Activated CD4-positive, alpha-beta T cell treated with anti-CD3 and anti-CD28 coated beads, Interleukin-2, amount 10 ng/mL, durations not matched to agents 24 days and 14 days (primary cell): ENCODE measurements around the gene NUP93. TPM values are rescaled to one million over a fixed set of nuclear protein-coding genes. Genes with fewer than 3 reads are reported as not detected.

Source experiments
- DNase-seq: peaks from one replicate; pipeline ENCODE4 v3.0.0; 2022
- H3K27ac Mint-ChIP-seq: one replicate; pipeline ENCODE4 v1.8.0; 2022; ENCODE audit warnings: mild to moderate bottlenecking, mixed read lengths
- H3K27me3 Mint-ChIP-seq: one replicate; pipeline ENCODE4 v1.8.0; 2022; ENCODE audit warnings: mixed read lengths
- H3K36me3 Mint-ChIP-seq: one replicate; pipeline ENCODE4 v1.8.0; 2022; ENCODE audit warnings: low read depth, mild to moderate bottlenecking, mixed read lengths
- H3K4me1 Mint-ChIP-seq: one replicate; pipeline ENCODE4 v1.8.0; 2021; ENCODE audit warnings: mixed read lengths
- H3K4me3 Mint-ChIP-seq: one replicate; pipeline ENCODE4 v1.8.0; 2022; ENCODE audit warnings: mild to moderate bottlenecking, moderate library complexity, mixed read lengths
- H3K9me3 Mint-ChIP-seq: one replicate; pipeline ENCODE4 v1.8.0; 2021; ENCODE audit warnings: mixed read lengths
- intact Hi-C: fragments of 100-400 bp; cut with micrococcal nuclease; formaldehyde crosslinking; loops from one replicate; pipeline ENCODE4 v1.15.1; 2023
- total RNA-seq: library from RNA; stranded (reverse); gene quantifications from 2 replicates; pipeline ENCODE4 v1.2.3, GENCODE V29; 2022

NUP93 gene
- total RNA-seq, 1 donor from 2014 or later: 168 TPM

DNA sequence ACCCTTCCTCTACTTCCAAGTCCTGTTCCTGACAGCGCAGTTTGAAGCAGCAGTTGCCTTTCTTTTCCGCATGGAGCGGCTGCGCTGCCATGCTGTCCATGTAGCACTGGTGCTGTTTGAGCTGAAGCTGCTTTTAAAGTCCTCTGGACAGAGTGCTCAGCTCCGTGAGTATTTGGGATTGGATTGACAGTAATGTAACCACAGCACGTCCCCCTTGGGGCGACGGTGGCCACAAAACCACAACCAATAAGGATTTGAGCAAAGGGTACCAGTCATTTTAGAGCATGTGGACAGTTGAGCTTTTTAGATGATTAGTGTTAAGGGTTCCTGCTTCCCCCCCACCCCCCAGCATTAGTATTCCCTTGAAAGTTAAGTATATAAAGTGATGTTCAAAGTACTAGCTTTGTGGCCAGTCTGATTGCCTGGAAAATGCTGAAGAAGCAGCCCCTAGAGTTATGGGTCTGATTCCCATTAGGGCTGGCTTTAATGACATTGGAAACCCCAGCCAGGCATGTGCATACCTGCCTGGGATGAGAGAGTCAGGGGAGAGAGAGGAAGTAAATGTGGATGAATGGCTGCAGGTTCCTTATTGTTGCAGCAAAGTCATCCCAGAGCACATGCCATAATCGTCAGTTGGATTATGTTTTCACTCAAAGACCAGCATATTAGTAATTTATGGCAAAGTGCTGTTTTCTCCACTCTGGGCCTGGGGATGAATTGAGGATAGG is 103.5 kb downstream of the NUP93 start:
- no peak for DNase-seq
- intact Hi-C loops: no loop called here
- Mint-ChIP-seq H3K4me1 (peaks cover 6% of the 10 kb centered on the region), H3K4me3 (no peak overlapping the region), H3K27me3 (no peaks in the 10 kb centered on the region), H3K27ac (peak overlapping the region; percentile 30), H3K9me3 (no peaks in the 10 kb centered on the region), H3K36me3 (peaks cover 62% of the 10 kb centered on the region)

DNA sequence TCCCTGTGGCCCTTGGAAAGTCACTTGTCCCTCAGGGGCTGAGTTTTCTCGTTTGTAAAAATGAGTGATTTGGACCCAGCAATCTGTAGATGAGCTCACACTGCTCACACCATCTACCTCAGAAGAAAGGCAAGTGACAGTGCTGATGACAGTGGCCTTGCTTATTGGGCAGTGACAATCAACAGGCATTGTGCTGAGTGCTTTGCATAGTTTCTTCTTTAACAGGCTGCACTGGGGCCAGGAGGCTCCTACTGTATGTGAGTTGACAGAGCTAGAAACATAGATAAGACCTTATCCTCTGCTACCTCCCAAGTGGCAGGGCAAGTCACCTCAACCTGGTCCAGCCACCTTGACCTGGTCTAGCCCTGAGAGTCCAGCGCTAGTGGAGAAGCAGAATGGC is 105.4 kb downstream of the NUP93 start:
- H3K9me3 Mint-ChIP-seq: no peaks in the 10 kb centered on the region
- intact Hi-C loops: no loop called here
- DNase-seq: no peak
- no peak overlapping the region for H3K4me3 Mint-ChIP-seq
- peaks cover 67% of the 10 kb centered on the region for H3K36me3 Mint-ChIP-seq
- H3K4me1 Mint-ChIP-seq: peaks cover 12% of the 10 kb centered on the region
- no peak overlapping the region for H3K27ac Mint-ChIP-seq
- no peaks in the 10 kb centered on the region for H3K27me3 Mint-ChIP-seq

- Mint-ChIP-seq H3K36me3 (peaks cover 69% of the 10 kb centered on the region), H3K9me3 (no peaks in the 10 kb centered on the region), H3K27me3 (no peaks in the 10 kb centered on the region), H3K27ac (no peak overlapping the region), H3K4me3 (no peak overlapping the region), H3K4me1 (peaks cover 12% of the 10 kb centered on the region)
- intact Hi-C loops: no loop called here
- DNase-seq: no peak
Observed at GRCh38 chr16:56836410-56837230, 106.7 kb downstream of the NUP93 start.

- intact Hi-C loops: no loop called here
- H3K27me3 Mint-ChIP-seq: no peaks in the 10 kb centered on the region
- DNase-seq: no peak
- no peaks in the 10 kb centered on the region for H3K9me3 Mint-ChIP-seq
- H3K36me3 Mint-ChIP-seq: peaks cover 65% of the 10 kb centered on the region
- no peak overlapping the region for H3K27ac Mint-ChIP-seq
- no peak overlapping the region for H3K4me3 Mint-ChIP-seq
- H3K4me1 Mint-ChIP-seq: peaks cover 6% of the 10 kb centered on the region
Observed at GRCh38 chr16:56838622-56839337, 108.9 kb downstream of the NUP93 start.

- no peak for DNase-seq
- intact Hi-C loops: no loop called here
- H3K4me1 Mint-ChIP-seq: peaks cover 6% of the 10 kb centered on the region
- H3K27ac Mint-ChIP-seq: no peak overlapping the region
- no peaks in the 10 kb centered on the region for H3K9me3 Mint-ChIP-seq
- H3K27me3 Mint-ChIP-seq: no peaks in the 10 kb centered on the region
- H3K36me3 Mint-ChIP-seq: peaks cover 65% of the 10 kb centered on the region
- H3K4me3 Mint-ChIP-seq: no peak overlapping the region
Observed at GRCh38 chr16:56841233-56841632, 111.3 kb downstream of the NUP93 start.

- no peak overlapping the region for H3K27ac Mint-ChIP-seq
- H3K36me3 Mint-ChIP-seq: peaks cover 61% of the 10 kb centered on the region
Observed at GRCh38 chr16:56841659-56842058, 111.7 kb downstream of the NUP93 start.

GRCh38 chr16:56842133-56842532 is 112.2 kb downstream of the NUP93 start:
- intact Hi-C loops: no loop called here
- DNase-seq: no peak
- Mint-ChIP-seq H3K4me3 (no peak overlapping the region), H3K27ac (no peak overlapping the region), H3K36me3 (peaks cover 61% of the 10 kb centered on the region), H3K27me3 (no peaks in the 10 kb centered on the region), H3K4me1 (peaks cover 9% of the 10 kb centered on the region), H3K9me3 (no peaks in the 10 kb centered on the region)

More at GRCh38 chr16:56841659-56842058, 111.7 kb downstream of the NUP93 start:
- intact Hi-C loops: no loop called here
- H3K4me3 Mint-ChIP-seq: no peak overlapping the region
- H3K9me3 Mint-ChIP-seq: no peaks in the 10 kb centered on the region
- DNase-seq: no peak
- H3K4me1 Mint-ChIP-seq: peaks cover 6% of the 10 kb centered on the region
- no peaks in the 10 kb centered on the region for H3K27me3 Mint-ChIP-seq

GRCh38 chr16:56844056-56844455 is 114.1 kb downstream of the NUP93 start:
- peaks cover 50% of the 10 kb centered on the region for H3K36me3 Mint-ChIP-seq
- H3K4me1 Mint-ChIP-seq: peaks cover 21% of the 10 kb centered on the region
- intact Hi-C loops: no loop called here
- H3K9me3 Mint-ChIP-seq: no peaks in the 10 kb centered on the region
- H3K4me3 Mint-ChIP-seq: no peak overlapping the region
- no peak overlapping the region for H3K27ac Mint-ChIP-seq
- no peaks in the 10 kb centered on the region for H3K27me3 Mint-ChIP-seq
- no peak for DNase-seq

GRCh38 chr16:56847173-56847910 is 117.4 kb downstream of the NUP93 start:
- no peaks in the 10 kb centered on the region for H3K27me3 Mint-ChIP-seq
- intact Hi-C loops: no loop called here
- H3K4me3 Mint-ChIP-seq: peak overlapping the region; percentile 13
- H3K36me3 Mint-ChIP-seq: peaks cover 26% of the 10 kb centered on the region
- peak overlapping the region; percentile 63 for H3K27ac Mint-ChIP-seq
- peak; percentile 67 for DNase-seq
- H3K4me1 Mint-ChIP-seq: peaks cover 24% of the 10 kb centered on the region
- H3K9me3 Mint-ChIP-seq: no peaks in the 10 kb centered on the region

DNA sequence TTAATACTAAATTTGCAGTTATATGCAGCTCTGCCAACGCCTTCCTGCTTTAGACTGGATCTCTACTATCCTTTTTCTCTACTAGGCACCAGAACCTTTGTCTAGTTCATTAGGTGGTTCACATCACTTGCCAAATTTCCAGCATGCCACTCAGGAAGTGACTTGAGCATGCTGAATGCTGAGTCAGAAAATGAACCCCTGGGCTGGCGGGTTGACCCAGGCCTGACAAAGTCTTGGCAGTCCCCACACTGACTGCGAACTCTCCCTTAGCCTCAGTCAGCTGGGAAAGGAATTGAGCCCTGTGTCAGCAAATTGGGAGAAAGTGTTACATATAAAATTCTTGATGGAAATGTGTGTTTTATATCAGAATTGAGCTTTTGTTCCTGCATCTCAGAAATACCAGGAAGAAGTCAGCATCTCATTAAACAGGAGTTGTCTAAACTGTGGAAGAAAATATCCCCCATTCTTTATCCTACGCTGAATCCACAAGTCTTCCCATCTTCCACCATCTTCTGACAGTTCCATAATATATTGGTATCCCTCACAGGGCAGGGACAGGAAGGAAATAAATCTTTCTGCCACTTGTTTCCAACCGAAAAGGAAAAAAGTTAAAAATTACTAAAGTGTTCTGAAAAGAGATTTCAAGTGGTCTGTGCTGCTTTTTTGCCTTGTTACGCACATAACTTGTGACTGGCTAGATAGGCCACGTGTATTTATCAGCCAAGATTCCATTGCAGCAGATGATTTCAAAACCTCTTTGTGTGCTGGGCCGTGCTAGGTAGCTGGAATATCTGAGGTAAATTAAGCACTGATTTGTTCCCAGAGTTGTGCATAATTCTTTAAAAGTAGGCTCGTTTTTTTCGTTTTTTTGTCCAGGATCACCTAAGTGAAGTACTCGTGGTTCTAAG is 118.4 kb downstream of the NUP93 start:
- no peaks in the 10 kb centered on the region for H3K9me3 Mint-ChIP-seq
- H3K4me3 Mint-ChIP-seq: no peak overlapping the region
- H3K4me1 Mint-ChIP-seq: peaks cover 24% of the 10 kb centered on the region
- H3K27ac Mint-ChIP-seq: no peak overlapping the region
- peaks cover 22% of the 10 kb centered on the region for H3K36me3 Mint-ChIP-seq
- intact Hi-C loops: no loop called here
- DNase-seq: no peak
- H3K27me3 Mint-ChIP-seq: no peaks in the 10 kb centered on the region

DNA sequence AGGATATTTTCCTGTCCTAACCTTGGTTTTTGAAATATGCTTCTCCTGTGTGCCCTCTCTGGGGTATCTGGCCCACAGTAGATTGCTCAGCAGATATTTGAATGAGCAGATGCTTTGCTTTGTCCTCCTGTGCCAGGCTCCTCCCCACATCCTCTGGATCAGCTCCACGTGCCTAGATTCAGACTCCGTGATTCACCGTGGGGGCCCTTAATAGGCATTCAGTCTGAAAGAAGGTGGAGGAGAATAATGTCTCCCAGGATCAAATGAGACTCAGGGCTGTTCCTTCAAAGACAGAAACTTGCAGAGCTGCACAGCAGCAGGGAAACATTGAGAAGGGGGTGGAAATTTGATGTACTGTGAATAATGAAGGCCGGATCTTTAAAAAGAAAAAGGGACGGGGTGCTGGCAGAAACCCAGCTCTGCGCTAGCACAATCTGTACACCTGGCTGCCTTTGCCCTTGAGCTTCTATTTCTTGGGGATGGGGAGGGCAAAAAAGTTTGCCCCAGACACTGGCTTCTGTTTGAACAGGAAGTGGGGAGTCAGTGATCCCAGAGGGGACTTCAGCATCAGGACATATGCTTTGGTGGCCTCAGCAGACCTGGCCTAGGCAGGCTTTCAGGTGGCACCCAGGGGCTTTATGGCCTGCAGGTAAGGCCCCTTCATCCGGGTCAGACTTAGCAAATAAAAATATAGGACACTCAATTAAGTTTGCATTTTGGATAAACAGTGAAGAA is 119.2 kb downstream of the NUP93 start:
- no peaks in the 10 kb centered on the region for H3K27me3 Mint-ChIP-seq
- H3K4me3 Mint-ChIP-seq: no peak overlapping the region
- peak overlapping the region; percentile 65 for H3K27ac Mint-ChIP-seq
- DNase-seq: no peak
- H3K36me3 Mint-ChIP-seq: peaks cover 16% of the 10 kb centered on the region
- intact Hi-C loops: no loop called here
- H3K4me1 Mint-ChIP-seq: peaks cover 24% of the 10 kb centered on the region
- H3K9me3 Mint-ChIP-seq: no peaks in the 10 kb centered on the region
